Measurements from ENCODE around the gene EPO.
"Not testable (repeated sequence)": the region's sequence is repeated elsewhere in the genome, so short reads cannot be mapped to it uniquely, and the experiment has no call there.

Gene EPO

DNA sequence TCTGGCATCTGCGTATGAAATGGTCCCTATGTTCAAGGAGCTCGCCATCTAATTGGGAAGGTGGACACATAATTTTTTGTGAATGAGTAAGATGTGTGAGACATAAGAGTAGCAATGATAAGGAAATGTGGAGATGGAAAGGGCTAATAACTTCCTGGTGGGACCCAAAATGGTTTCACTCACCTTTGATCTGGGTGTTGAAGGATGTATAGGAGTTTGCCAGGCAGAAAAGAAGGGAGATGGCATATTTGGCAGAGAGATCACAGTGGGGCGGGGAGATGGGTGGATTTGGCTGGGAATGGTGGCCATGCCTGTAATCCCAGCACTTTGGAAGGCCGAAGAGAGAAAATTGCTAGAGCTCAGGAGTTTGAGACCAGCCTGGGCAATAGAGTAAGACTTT is 9.8 kb upstream of the EPO start:
- no peak for ATAC-seq
- TF ChIP-seq ZFP3 (CRISPR knock-in tag; IDR thresholded peaks at IDR 0.05): peak; percentile 97
- TF ChIP-seq ESRRG (CRISPR knock-in tag; IDR thresholded peaks at IDR 0.05): no peak

GRCh38 chr7:100711369-100711768 is 8.9 kb upstream of the EPO start:
- TF ChIP-seq TCF4 (CRISPR knock-in tag; IDR thresholded peaks at IDR 0.05; ENCODE audit: borderline replicate concordance): no peak
- TF ChIP-seq TOX (CRISPR knock-in tag; IDR thresholded peaks at IDR 0.05; ENCODE audit: borderline replicate concordance): no peak
- TF ChIP-seq BACH2 (CRISPR knock-in tag; IDR thresholded peaks at IDR 0.05; ENCODE audit: borderline replicate concordance): no peak
- TF ChIP-seq, protein P1, sequence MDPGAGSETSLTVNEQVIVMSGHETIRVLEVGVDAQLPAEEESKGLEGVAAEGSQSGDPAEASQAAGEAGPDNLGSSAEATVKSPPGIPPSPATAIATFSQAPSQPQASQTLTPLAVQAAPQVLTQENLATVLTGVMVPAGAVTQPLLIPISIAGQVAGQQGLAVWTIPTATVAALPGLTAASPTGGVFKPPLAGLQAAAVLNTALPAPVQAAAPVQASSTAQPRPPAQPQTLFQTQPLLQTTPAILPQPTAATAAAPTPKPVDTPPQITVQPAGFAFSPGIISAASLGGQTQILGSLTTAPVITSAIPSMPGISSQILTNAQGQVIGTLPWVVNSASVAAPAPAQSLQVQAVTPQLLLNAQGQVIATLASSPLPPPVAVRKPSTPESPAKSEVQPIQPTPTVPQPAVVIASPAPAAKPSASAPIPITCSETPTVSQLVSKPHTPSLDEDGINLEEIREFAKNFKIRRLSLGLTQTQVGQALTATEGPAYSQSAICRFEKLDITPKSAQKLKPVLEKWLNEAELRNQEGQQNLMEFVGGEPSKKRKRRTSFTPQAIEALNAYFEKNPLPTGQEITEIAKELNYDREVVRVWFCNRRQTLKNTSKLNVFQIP (CRISPR knock-in tag; IDR thresholded peaks at IDR 0.05; ENCODE audit: borderline replicate concordance, low read depth): no peak
- ATAC-seq: no peak

GRCh38 chr7:100714725-100715124 is 5.5 kb upstream of the EPO start:
- no peak; the same call in 2 of the 3 replicates for ATAC-seq
- TF ChIP-seq ARNTL (CRISPR knock-in tag; IDR thresholded peaks at IDR 0.05; ENCODE audit: borderline replicate concordance, low read depth) (no peak), SNAI2 (CRISPR knock-in tag; IDR thresholded peaks at IDR 0.05) (no peak), ISL1 (CRISPR knock-in tag; IDR thresholded peaks at IDR 0.05) (no peak), RARB (CRISPR knock-in tag; IDR thresholded peaks at IDR 0.05) (no peak), PPARA (CRISPR knock-in tag; IDR thresholded peaks at IDR 0.05; ENCODE audit: borderline replicate concordance) (no peak), ZNF8 (CRISPR knock-in tag; IDR thresholded peaks at IDR 0.05) (no peak), ZFP3 (CRISPR knock-in tag; IDR thresholded peaks at IDR 0.05) (no peak), ZC3H10 (CRISPR knock-in tag; IDR thresholded peaks at IDR 0.05) (no peak), GLIS3 (CRISPR knock-in tag; IDR thresholded peaks at IDR 0.05) (no peak), OSR1 (CRISPR knock-in tag; IDR thresholded peaks at IDR 0.05) (no peak), TCF4 (CRISPR knock-in tag; IDR thresholded peaks at IDR 0.05; ENCODE audit: borderline replicate concordance) (no peak)
- TF ChIP-seq, protein P2, sequence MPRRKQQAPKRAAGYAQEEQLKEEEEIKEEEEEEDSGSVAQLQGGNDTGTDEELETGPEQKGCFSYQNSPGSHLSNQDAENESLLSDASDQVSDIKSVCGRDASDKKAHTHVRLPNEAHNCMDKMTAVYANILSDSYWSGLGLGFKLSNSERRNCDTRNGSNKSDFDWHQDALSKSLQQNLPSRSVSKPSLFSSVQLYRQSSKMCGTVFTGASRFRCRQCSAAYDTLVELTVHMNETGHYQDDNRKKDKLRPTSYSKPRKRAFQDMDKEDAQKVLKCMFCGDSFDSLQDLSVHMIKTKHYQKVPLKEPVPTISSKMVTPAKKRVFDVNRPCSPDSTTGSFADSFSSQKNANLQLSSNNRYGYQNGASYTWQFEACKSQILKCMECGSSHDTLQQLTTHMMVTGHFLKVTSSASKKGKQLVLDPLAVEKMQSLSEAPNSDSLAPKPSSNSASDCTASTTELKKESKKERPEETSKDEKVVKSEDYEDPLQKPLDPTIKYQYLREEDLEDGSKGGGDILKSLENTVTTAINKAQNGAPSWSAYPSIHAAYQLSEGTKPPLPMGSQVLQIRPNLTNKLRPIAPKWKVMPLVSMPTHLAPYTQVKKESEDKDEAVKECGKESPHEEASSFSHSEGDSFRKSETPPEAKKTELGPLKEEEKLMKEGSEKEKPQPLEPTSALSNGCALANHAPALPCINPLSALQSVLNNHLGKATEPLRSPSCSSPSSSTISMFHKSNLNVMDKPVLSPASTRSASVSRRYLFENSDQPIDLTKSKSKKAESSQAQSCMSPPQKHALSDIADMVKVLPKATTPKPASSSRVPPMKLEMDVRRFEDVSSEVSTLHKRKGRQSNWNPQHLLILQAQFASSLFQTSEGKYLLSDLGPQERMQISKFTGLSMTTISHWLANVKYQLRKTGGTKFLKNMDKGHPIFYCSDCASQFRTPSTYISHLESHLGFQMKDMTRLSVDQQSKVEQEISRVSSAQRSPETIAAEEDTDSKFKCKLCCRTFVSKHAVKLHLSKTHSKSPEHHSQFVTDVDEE (CRISPR knock-in tag; IDR thresholded peaks at IDR 0.05): no peak

DNA sequence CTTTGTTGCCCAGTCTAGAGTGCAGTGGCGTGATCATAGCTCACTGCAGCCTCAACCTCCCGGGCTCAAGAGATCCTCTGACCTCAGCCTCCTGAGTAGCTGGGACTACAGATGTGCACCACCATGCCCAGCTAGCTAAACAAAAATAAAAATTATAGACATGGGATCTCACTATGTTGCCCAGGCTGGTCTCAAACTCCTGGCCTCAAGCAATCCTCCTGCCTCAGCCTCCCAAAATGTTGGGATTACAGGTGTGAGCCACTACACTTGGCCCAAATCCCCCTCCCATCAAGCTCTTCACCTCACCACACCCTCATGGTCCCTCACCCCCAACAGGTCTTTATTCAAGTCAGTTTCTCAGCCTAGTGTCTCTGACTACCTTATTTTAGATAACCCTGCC is 3.2 kb upstream of the EPO start:
- ATAC-seq: not testable (repeated sequence)

- ATAC-seq: peak; percentile 75
- TF ChIP-seq BACH2 (CRISPR knock-in tag; IDR thresholded peaks at IDR 0.05; ENCODE audit: borderline replicate concordance) (no peak), ZFP30 (CRISPR knock-in tag; IDR thresholded peaks at IDR 0.05) (no peak), RARB (CRISPR knock-in tag; IDR thresholded peaks at IDR 0.05) (no peak), ARNTL (CRISPR knock-in tag; IDR thresholded peaks at IDR 0.05; ENCODE audit: borderline replicate concordance, low read depth) (no peak), CSDC2 (CRISPR knock-in tag; IDR thresholded peaks at IDR 0.05) (no peak), ZFP3 (CRISPR knock-in tag; IDR thresholded peaks at IDR 0.05) (no peak), TOX (CRISPR knock-in tag; IDR thresholded peaks at IDR 0.05; ENCODE audit: borderline replicate concordance) (no peak), OSR1 (CRISPR knock-in tag; IDR thresholded peaks at IDR 0.05) (no peak), PPARA (CRISPR knock-in tag; IDR thresholded peaks at IDR 0.05; ENCODE audit: borderline replicate concordance) (no peak), ZC3H10 (CRISPR knock-in tag; IDR thresholded peaks at IDR 0.05) (no peak), SNAI2 (CRISPR knock-in tag; IDR thresholded peaks at IDR 0.05) (no peak), ZNF8 (CRISPR knock-in tag; IDR thresholded peaks at IDR 0.05) (no peak), ISL1 (CRISPR knock-in tag; IDR thresholded peaks at IDR 0.05) (no peak), CSRNP3 (CRISPR knock-in tag; IDR thresholded peaks at IDR 0.05) (no peak), ESRRG (CRISPR knock-in tag; IDR thresholded peaks at IDR 0.05) (no peak), GLIS3 (CRISPR knock-in tag; IDR thresholded peaks at IDR 0.05) (no peak)
- TF ChIP-seq, protein P1 (CRISPR knock-in tag; IDR thresholded peaks at IDR 0.05; ENCODE audit: borderline replicate concordance, low read depth): no peak
- TF ChIP-seq, protein P2 (CRISPR knock-in tag; IDR thresholded peaks at IDR 0.05): no peak
These were observed 567 bp upstream of the EPO start for GRCh38 chr7:100719523-100720278.

All from SK-N-SH treated with all-trans-retinoic acid at 6 μM for 48 hours (cell line).